GM12878 (cell line): ENCODE results near the gene PNMA8B. TPM values are rescaled to one million over a fixed set of nuclear protein-coding genes. Genes with fewer than 3 reads are reported as not detected.

Source experiments
- ATAC-seq: fragments of 200-7000 bp; cut with Tn5 transposase; 3 replicates; pipeline ENCODE4 v1.9.1; 2020; ENCODE audit warnings: mild to moderate bottlenecking, moderate library complexity
- BruUV-seq: library from RNA; stranded (reverse); fragments of 400-500 nt; replicated peaks from 2 replicates; lab custom pipeline; 2021; lab: Mats Ljungman, UMichigan
- CTCF ChIA-PET: fragments of 300-600 bp; sonication (Branson Sonifier 250); formaldehyde crosslinking; extraction: SDS; loops from one replicate; lab custom pipeline; 2021; ENCODE audit warnings: inconsistent platforms; lab: Yijun Ruan, JAX
- POLR2A ChIA-PET: fragments of 350-600 bp; formaldehyde crosslinking; extraction: SDS; loops from one replicate; lab custom pipeline; 2021; ENCODE audit warnings: inconsistent platforms; lab: Charles Lee
- RAD21 ChIA-PET: fragments of 300-600 bp; sonication (Branson Sonifier 250); formaldehyde crosslinking; loops from one replicate; lab custom pipeline; 2023; ENCODE audit warnings: antibody characterized with exemption; ENCODE audit not compliant: unreplicated experiment; lab: Charles Lee
- SMC1A ChIA-PET: fragments of 300-600 bp; sonication (Branson Sonifier 250); formaldehyde crosslinking; loops from one replicate; lab custom pipeline; 2023; ENCODE audit not compliant: unreplicated experiment, uncharacterized antibody; lab: Charles Lee
- DNase-seq: peaks from one replicate; pipeline ENCODE4 v3.0.0-alpha.2; 2011; ENCODE audit warnings: low read depth, low spot score
- FAIRE-seq: peaks from 3 replicates; lab custom pipeline; 2011; peaks lifted over from hg19 to GRCh38; lab: Jason Lieb, UNC
- H2AFZ ChIP-seq: 2 replicates; pipeline ENCODE4 v1.6.0; 2011; ENCODE audit warnings: low read depth, low read length, control low read depth; ENCODE audit not compliant: control insufficient read depth
- H3K27ac ChIP-seq: 2 replicates; pipeline ENCODE4 v1.5.1; 2011; ENCODE audit warnings: control low read depth; ENCODE audit not compliant: control insufficient read depth, insufficient read depth
- H3K27me3 ChIP-seq, 2 experiments: replicated peaks in 1 of 2; 2 replicates each; pipeline versions ENCODE4 v1.6.0 to v1.6.1; 2011; ENCODE audit warnings: low read length in 1 of 2; ENCODE audit not compliant: control insufficient read depth in 2 of 2, insufficient read depth in 2 of 2
- H3K36me3 ChIP-seq, 2 experiments: 2 replicates each; pipeline ENCODE4 v1.5.1; 2011; ENCODE audit warnings: low read length in 1 of 2; ENCODE audit not compliant: control insufficient read depth in 2 of 2, insufficient read depth in 2 of 2
- H3K4me1 ChIP-seq: 2 replicates; pipeline ENCODE4 v1.6.1; 2011; ENCODE audit warnings: mild to moderate bottlenecking, low read length, moderate library complexity, mixed read lengths; ENCODE audit not compliant: control insufficient read depth, insufficient read depth
- H3K4me2 ChIP-seq: 2 replicates; pipeline ENCODE4 v1.6.0; 2011; ENCODE audit warnings: control low read depth; ENCODE audit not compliant: control insufficient read depth, insufficient read depth
- H3K4me3 ChIP-seq: fragments of 200-600 bp; sonication (generic); 2 replicates; pipeline ENCODE4 v1.5.1; 2016
- H3K79me2 ChIP-seq: 2 replicates; pipeline ENCODE4 v1.6.0; 2011; ENCODE audit warnings: low read length; ENCODE audit not compliant: control insufficient read depth, insufficient read depth
- H3K9ac ChIP-seq: 2 replicates; pipeline ENCODE4 v1.8.0; 2011; ENCODE audit warnings: low read length, control low read depth, mixed read lengths; ENCODE audit not compliant: control insufficient read depth, insufficient read depth
- H3K9me3 ChIP-seq: replicated peaks from 3 replicates; pipeline ENCODE4 v1.5.1; 2011; ENCODE audit warnings: mild to moderate bottlenecking, low read length; ENCODE audit not compliant: control insufficient read depth, insufficient read depth
- H4K20me1 ChIP-seq: 2 replicates; pipeline ENCODE4 v1.6.0; 2011; ENCODE audit not compliant: control insufficient read depth, insufficient read depth
- CBX3 ChIP-seq: fragments of 200-600 bp; sonication (generic); IDR thresholded peaks from 2 replicates; pipeline ENCODE4 v1.6.1; 2016; ENCODE audit warnings: low read depth, borderline replicate concordance
- HDAC6 ChIP-seq: fragments of 200-600 bp; sonication (generic); IDR thresholded peaks from one replicate; pipeline ENCODE4 v1.8.0; 2017; ENCODE audit warnings: antibody characterized with exemption; ENCODE audit not compliant: unreplicated experiment
- HDGF ChIP-seq: fragments of 450-650 bp; IDR thresholded peaks from 2 replicates; pipeline ENCODE4 v1.6.1; 2016; ENCODE audit warnings: antibody characterized with exemption
- JUNB ChIP-seq: IDR thresholded peaks from 2 replicates; pipeline ENCODE4 v1.6.1; 2016; ENCODE audit warnings: antibody characterized with exemption, mild to moderate bottlenecking
- KDM1A ChIP-seq: fragments of 200-600 bp; sonication (generic); IDR thresholded peaks from 2 replicates; pipeline ENCODE4 v1.6.1; 2016; ENCODE audit warnings: borderline replicate concordance
- SMARCA5 ChIP-seq: fragments of 450-650 bp; IDR thresholded peaks from 2 replicates; pipeline ENCODE4 v1.6.1; 2017; ENCODE audit warnings: mild to moderate bottlenecking
- TCF3 ChIP-seq: IDR thresholded peaks from 2 replicates; pipeline ENCODE4 v1.6.1; 2012; ENCODE audit warnings: low read depth, mild to moderate bottlenecking, low read length, borderline replicate concordance; ENCODE audit not compliant: insufficient read depth
- ZZZ3 ChIP-seq: IDR thresholded peaks from 2 replicates; pipeline ENCODE4 v1.6.1; 2011; ENCODE audit warnings: low read depth; ENCODE audit not compliant: control insufficient read depth, insufficient read length
- WGBS: methylation state at CpG from one replicate; pipeline ENCODE4 v1.1.6; 2016; ENCODE audit warnings: low lambda C conversion rate; ENCODE audit not compliant: insufficient replicate concordance, insufficient coverage; ENCODE audit errors: missing lambda C conversion rate; 5-methylcytosine and 5-hydroxymethylcytosine counted together
- in situ Hi-C: fragments of 300-500 bp; cut with MboI; formaldehyde crosslinking; loops from 9 replicates; pipeline ENCODE4 v1.14.3; 2018; ENCODE audit warnings: mixed read lengths
- intact Hi-C: fragments of 100-400 bp; cut with micrococcal nuclease; formaldehyde crosslinking; loops from one replicate; pipeline ENCODE4 v1.14.2; 2022; ENCODE audit not compliant: unreplicated experiment
- polyA plus RNA-seq, 11 experiments: library from polyadenylated mRNA; depleted of rRNA in 4 of 11; unstranded in 6 of 11; stranded (reverse) in 5 of 11; fragments of >200 nt; fragmentation: Nextera tagmentation in 4 of 11; fragmentation: Illumina TruSeq in 1 of 11; extraction: Ambion mirVana in 4 of 11; extraction: Trizol in 1 of 11; gene quantifications; 1 replicate in 1 of 11; 2 replicates in 10 of 11; pipeline versions ENCODE4 v1.2.1 to v1.2.3, GENCODE V29; 2011 to 2016; ENCODE audit warnings: inconsistent platforms in 2 of 11, missing spikeins in 2 of 11, low read depth in 1 of 11
- total RNA-seq, 4 experiments: library from RNA; depleted of rRNA in 3 of 4; stranded (reverse); fragments of >200 nt in 3 of 4; fragmentation: Illumina TruSeq in 1 of 4; extraction: Trizol in 1 of 4; gene quantifications; 2 replicates each; pipeline versions ENCODE4 v1.2.1 to v1.2.3, GENCODE V29; 2013 to 2021
- TF ChIP-seq, protein P1 (sequence below): fragments of 450-650 bp; IDR thresholded peaks from 2 replicates; pipeline ENCODE4 v1.6.1; 2014; ENCODE audit warnings: mild to moderate bottlenecking
- TF ChIP-seq, protein P2 (sequence below): IDR thresholded peaks from 2 replicates; pipeline ENCODE4 v1.6.1; 2012; ENCODE audit warnings: mild to moderate bottlenecking, low read depth, low read length
- TF ChIP-seq, protein P3 (sequence below): IDR thresholded peaks from 2 replicates; pipeline ENCODE4 v1.6.1; 2012; ENCODE audit warnings: low read depth, low read length, improper control_type of control experiment
- TF ChIP-seq, protein P4 (sequence below): fragments of 450-650 bp; IDR thresholded peaks from 2 replicates; pipeline ENCODE4 v1.6.1; 2017; ENCODE audit warnings: low read depth, mild to moderate bottlenecking, moderate library complexity

The PNMA8B gene
- total and polyA plus RNA-seq, 10 of the 15 experiments (the other 5 are each of a cell fraction or from before 2014, with no cell fraction given) = 0.01 TPM; not detected in 9

DNA sequence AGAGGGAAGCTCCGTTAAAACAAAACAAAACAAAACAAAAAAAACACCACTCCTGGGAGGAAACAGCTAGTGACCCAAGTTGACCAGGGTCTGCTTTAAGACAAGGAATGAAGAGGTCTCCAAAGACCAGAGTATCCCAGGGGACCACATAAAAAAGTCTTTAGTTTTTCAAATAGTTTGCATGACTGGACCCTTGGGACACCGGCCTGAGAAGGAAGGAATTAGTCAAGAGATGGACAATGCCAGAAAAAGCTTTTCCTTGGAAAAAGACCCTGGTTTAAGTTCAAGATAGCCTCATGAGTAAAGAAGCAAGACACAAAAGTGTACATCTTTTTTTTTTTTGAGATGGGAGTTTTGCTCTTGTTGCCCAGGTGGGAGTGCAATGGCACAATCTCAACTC is 12.5 kb upstream of the PNMA8B start (continued):
- TF ChIP-seq, protein P1, sequence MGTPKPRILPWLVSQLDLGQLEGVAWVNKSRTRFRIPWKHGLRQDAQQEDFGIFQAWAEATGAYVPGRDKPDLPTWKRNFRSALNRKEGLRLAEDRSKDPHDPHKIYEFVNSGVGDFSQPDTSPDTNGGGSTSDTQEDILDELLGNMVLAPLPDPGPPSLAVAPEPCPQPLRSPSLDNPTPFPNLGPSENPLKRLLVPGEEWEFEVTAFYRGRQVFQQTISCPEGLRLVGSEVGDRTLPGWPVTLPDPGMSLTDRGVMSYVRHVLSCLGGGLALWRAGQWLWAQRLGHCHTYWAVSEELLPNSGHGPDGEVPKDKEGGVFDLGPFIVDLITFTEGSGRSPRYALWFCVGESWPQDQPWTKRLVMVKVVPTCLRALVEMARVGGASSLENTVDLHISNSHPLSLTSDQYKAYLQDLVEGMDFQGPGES = no peak
- no peak for TF ChIP-seq HDAC6
- TF ChIP-seq SMARCA5 = no peak
- TF ChIP-seq, protein P2, sequence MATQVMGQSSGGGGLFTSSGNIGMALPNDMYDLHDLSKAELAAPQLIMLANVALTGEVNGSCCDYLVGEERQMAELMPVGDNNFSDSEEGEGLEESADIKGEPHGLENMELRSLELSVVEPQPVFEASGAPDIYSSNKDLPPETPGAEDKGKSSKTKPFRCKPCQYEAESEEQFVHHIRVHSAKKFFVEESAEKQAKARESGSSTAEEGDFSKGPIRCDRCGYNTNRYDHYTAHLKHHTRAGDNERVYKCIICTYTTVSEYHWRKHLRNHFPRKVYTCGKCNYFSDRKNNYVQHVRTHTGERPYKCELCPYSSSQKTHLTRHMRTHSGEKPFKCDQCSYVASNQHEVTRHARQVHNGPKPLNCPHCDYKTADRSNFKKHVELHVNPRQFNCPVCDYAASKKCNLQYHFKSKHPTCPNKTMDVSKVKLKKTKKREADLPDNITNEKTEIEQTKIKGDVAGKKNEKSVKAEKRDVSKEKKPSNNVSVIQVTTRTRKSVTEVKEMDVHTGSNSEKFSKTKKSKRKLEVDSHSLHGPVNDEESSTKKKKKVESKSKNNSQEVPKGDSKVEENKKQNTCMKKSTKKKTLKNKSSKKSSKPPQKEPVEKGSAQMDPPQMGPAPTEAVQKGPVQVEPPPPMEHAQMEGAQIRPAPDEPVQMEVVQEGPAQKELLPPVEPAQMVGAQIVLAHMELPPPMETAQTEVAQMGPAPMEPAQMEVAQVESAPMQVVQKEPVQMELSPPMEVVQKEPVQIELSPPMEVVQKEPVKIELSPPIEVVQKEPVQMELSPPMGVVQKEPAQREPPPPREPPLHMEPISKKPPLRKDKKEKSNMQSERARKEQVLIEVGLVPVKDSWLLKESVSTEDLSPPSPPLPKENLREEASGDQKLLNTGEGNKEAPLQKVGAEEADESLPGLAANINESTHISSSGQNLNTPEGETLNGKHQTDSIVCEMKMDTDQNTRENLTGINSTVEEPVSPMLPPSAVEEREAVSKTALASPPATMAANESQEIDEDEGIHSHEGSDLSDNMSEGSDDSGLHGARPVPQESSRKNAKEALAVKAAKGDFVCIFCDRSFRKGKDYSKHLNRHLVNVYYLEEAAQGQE = no peak

DNA sequence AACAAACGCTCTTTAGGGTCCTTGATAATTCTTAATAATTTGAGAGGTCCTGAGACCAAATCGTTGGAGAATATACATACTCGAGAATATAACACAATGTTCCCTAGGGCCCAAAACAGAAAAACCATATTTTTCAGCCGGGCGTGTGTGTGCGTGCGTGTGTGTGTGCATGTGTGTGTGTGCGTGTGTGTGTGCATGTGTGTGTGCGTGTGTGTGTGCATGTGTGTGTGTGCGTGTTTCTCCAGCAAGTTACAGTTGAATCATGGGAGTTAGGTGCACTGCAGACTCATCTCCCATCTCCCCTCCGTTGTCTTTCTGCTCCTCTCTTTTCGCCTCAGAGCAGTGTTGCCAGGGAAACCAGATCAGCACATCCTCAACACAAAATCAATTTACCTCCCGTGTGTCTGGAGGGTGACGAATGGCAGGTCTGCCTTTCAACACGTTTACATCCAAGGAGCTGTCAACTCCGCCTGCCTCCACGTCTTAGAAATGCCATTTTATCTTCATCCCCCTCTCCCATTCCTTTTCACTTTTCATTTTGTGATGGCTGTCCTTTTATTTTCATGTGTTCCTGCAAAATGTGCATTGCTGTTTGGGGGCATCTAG is 8.3 kb upstream of the PNMA8B start:
- CTCF ChIA-PET = interaction anchor here (0.8 kb wide), 1 partner anchor 118 kb away, joined by 3 read pairs; no protein-coding TSS in a partner anchor
- TF ChIP-seq HDGF (no peak), CBX3 (no peak), TCF3 (no peak), JUNB (no peak), ZZZ3 (no peak), KDM1A (no peak)
- TF ChIP-seq, protein P3, sequence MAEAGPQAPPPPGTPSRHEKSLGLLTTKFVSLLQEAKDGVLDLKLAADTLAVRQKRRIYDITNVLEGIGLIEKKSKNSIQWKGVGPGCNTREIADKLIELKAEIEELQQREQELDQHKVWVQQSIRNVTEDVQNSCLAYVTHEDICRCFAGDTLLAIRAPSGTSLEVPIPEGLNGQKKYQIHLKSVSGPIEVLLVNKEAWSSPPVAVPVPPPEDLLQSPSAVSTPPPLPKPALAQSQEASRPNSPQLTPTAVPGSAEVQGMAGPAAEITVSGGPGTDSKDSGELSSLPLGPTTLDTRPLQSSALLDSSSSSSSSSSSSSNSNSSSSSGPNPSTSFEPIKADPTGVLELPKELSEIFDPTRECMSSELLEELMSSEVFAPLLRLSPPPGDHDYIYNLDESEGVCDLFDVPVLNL = no peak
- TF ChIP-seq, protein P4, sequence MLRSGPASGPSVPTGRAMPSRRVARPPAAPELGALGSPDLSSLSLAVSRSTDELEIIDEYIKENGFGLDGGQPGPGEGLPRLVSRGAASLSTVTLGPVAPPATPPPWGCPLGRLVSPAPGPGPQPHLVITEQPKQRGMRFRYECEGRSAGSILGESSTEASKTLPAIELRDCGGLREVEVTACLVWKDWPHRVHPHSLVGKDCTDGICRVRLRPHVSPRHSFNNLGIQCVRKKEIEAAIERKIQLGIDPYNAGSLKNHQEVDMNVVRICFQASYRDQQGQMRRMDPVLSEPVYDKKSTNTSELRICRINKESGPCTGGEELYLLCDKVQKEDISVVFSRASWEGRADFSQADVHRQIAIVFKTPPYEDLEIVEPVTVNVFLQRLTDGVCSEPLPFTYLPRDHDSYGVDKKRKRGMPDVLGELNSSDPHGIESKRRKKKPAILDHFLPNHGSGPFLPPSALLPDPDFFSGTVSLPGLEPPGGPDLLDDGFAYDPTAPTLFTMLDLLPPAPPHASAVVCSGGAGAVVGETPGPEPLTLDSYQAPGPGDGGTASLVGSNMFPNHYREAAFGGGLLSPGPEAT = no peak

More for the DNA sequence above, 8.3 kb upstream of the PNMA8B start:
- Histone ChIP-seq H3K9ac (no peak overlapping the region), H4K20me1 (no peaks in the 10 kb centered on the region), H3K27me3 (no peaks in the 10 kb centered on the region), H3K79me2 (no peaks in the 10 kb centered on the region), H3K36me3 (no peaks in the 10 kb centered on the region), H3K4me2 (no peak overlapping the region), H2AFZ (no peak overlapping the region), H3K4me1 (no peaks in the 10 kb centered on the region; the same call in 1 of the 2 replicates), H3K4me3 (no peak overlapping the region), H3K27ac (no peak overlapping the region), H3K9me3 (peaks cover 4% of the 10 kb centered on the region; the same call in 2 of the 3 replicates)
- intact Hi-C loops (no loop called here), in situ Hi-C loops (no loop called here)
- RAD21 ChIA-PET = interaction anchor here (0.9 kb wide), 1 partner anchor 10 kb away, joined by 3 read pairs; no protein-coding TSS in a partner anchor
- SMC1A ChIA-PET = no interaction called here
- DNase-seq = no peak
- ATAC-seq = no peak
- no peak for FAIRE-seq
- no TSS peak for BruUV-seq
- WGBS = 47% methylated on average over 17 of the region's 17 CpGs
- POLR2A ChIA-PET = no interaction called here
